A549 (cell line): ENCODE results near the gene LAPTM5. TPM values are rescaled to one million over a fixed set of nuclear protein-coding genes. Genes with fewer than 3 reads are reported as not detected.

ENCODE experiments used
- ATAC-seq, 2 experiments: fragments of 200-7000 bp in 1 of 2; fragments of >200 bp in 1 of 2; cut with Nextera tagmentation in 1 of 2; cut with Tn5 transposase in 1 of 2; 3 replicates each; pipeline versions ENCODE4 v1.8.0 to v1.9.1; 2018 to 2020; ENCODE audit warnings: mild to moderate bottlenecking in 1 of 2, moderate library complexity in 1 of 2
- CTCF ChIA-PET: fragments of 300-600 bp; sonication (Branson Sonifier 250); formaldehyde crosslinking; extraction: SDS; loops from one replicate; lab custom pipeline; 2021; ENCODE audit warnings: antibody characterized with exemption, inconsistent platforms; lab: Yijun Ruan, JAX
- POLR2A ChIA-PET: fragments of 350-600 bp; formaldehyde crosslinking; extraction: SDS; loops from one replicate; lab custom pipeline; 2021; ENCODE audit warnings: antibody characterized with exemption, inconsistent platforms; lab: Yijun Ruan, JAX
- DNase-seq, 2 experiments: peaks; one replicate each; pipeline versions ENCODE4 v3.0.0 to v3.0.0-alpha.2; 2011 to 2016; ENCODE audit warnings: low read depth in 1 of 2, low spot score in 1 of 2
- FAIRE-seq: peaks from 2 replicates; lab custom pipeline; 2011; peaks lifted over from hg19 to GRCh38; lab: Jason Lieb, UNC
- H3K27ac ChIP-seq, 2 experiments: fragments of >200 bp; sonication (Bioruptor Twin); formaldehyde crosslinking; 3 replicates each; pipeline ENCODE4 v1.5.1; 2016 to 2017
- H3K4me1 ChIP-seq: fragments of >200 bp; sonication (Bioruptor Twin); formaldehyde crosslinking; 3 replicates; pipeline ENCODE4 v1.6.1; 2016
- H3K4me2 ChIP-seq: fragments of >200 bp; sonication (Bioruptor Twin); formaldehyde crosslinking; 3 replicates; pipeline ENCODE4 v1.6.1; 2016
- H3K4me3 ChIP-seq: fragments of >200 bp; sonication (Bioruptor Twin); formaldehyde crosslinking; 3 replicates; pipeline ENCODE4 v1.5.1; 2016
- H3K9me3 ChIP-seq: fragments of >200 bp; sonication (Bioruptor Twin); formaldehyde crosslinking; 3 replicates; pipeline ENCODE4 v1.6.1; 2016
- ATOH8 ChIP-seq: fragments of 250-450 bp; sonication (Bioruptor Pico); IDR thresholded peaks from 2 replicates; pipeline ENCODE4 v1.5.0; 2020; ENCODE audit warnings: low read depth, mild to moderate bottlenecking, moderate library complexity
- CBX8 ChIP-seq: fragments of 200-600 bp; sonication (generic); IDR thresholded peaks from 2 replicates; pipeline ENCODE4 v1.6.1; 2016
- CHD2 ChIP-seq: fragments of 150-350 bp; IDR thresholded peaks from 2 replicates; pipeline ENCODE4 v1.6.1; 2014; ENCODE audit warnings: low read length; ENCODE audit not compliant: partially characterized antibody
- CHD4 ChIP-seq: fragments of 200-600 bp; sonication (generic); IDR thresholded peaks from 2 replicates; pipeline ENCODE4 v1.6.1; 2016; ENCODE audit warnings: antibody characterized with exemption, mild to moderate bottlenecking, borderline replicate concordance
- EHMT2 ChIP-seq: fragments of 200-600 bp; sonication (generic); IDR thresholded peaks from 2 replicates; pipeline ENCODE4 v1.6.1; 2016; ENCODE audit warnings: antibody characterized with exemption, low read depth, mild to moderate bottlenecking, moderate library complexity
- ELK1 ChIP-seq: fragments of 150-350 bp; IDR thresholded peaks from 2 replicates; pipeline ENCODE4 v1.6.1; 2014; ENCODE audit warnings: low read depth, mild to moderate bottlenecking, low read length
- ESRRA ChIP-seq: fragments of 150-350 bp; IDR thresholded peaks from 2 replicates; pipeline ENCODE4 v1.6.1; 2014; ENCODE audit warnings: mild to moderate bottlenecking, low read length, borderline replicate concordance
- HEYL ChIP-seq: fragments of 250-450 bp; sonication (Bioruptor Pico); IDR thresholded peaks from 2 replicates; pipeline ENCODE4 v1.8.0; 2021; ENCODE audit warnings: mild to moderate bottlenecking, moderate library complexity
- HOXA7 ChIP-seq: fragments of 250-450 bp; sonication (Bioruptor Pico); IDR thresholded peaks from 2 replicates; pipeline ENCODE4 v1.5.0; 2020; ENCODE audit warnings: mild to moderate bottlenecking, moderate library complexity
- HOXB13 ChIP-seq: fragments of 250-450 bp; sonication (Bioruptor Pico); IDR thresholded peaks from 2 replicates; pipeline ENCODE4 v1.5.0; 2020; ENCODE audit warnings: low read depth, mild to moderate bottlenecking, moderate library complexity
- JUN ChIP-seq, 2 experiments: fragments of >200 bp; sonication (Bioruptor Twin); formaldehyde crosslinking; IDR thresholded peaks; 2 replicates in 1 of 2; 3 replicates in 1 of 2; pipeline ENCODE4 v1.6.1; 2016 to 2017
- KDM5A ChIP-seq: fragments of 200-600 bp; sonication (generic); IDR thresholded peaks from 2 replicates; pipeline ENCODE4 v1.6.1; 2016; ENCODE audit warnings: antibody characterized with exemption, mild to moderate bottlenecking
- MAFK ChIP-seq: fragments of 450-650 bp; IDR thresholded peaks from 2 replicates; pipeline ENCODE4 v1.6.1; 2014; ENCODE audit not compliant: partially characterized antibody
- MAZ ChIP-seq: fragments of 150-350 bp; IDR thresholded peaks from 2 replicates; pipeline ENCODE4 v1.6.1; 2014; ENCODE audit warnings: antibody characterized with exemption, low read depth, low read length, borderline replicate concordance
- MYC ChIP-seq: IDR thresholded peaks from 2 replicates; pipeline ENCODE4 v1.6.1; 2012; ENCODE audit warnings: mild to moderate bottlenecking, inconsistent platforms, low read length, improper control_type of control experiment, borderline replicate concordance
- NPAS2 ChIP-seq: fragments of 250-450 bp; sonication (Bioruptor Pico); IDR thresholded peaks from 2 replicates; pipeline ENCODE4 v1.8.0; 2022; ENCODE audit warnings: mild to moderate bottlenecking, moderate library complexity, borderline replicate concordance
- PBX3 ChIP-seq: IDR thresholded peaks from 2 replicates; pipeline ENCODE4 v1.6.1; 2012
- RARB ChIP-seq: fragments of 250-450 bp; sonication (Bioruptor Pico); IDR thresholded peaks from 2 replicates; pipeline ENCODE4 v1.8.0; 2021; ENCODE audit warnings: mild to moderate bottlenecking, moderate library complexity
- RCOR1 ChIP-seq: fragments of 150-350 bp; IDR thresholded peaks from 2 replicates; pipeline ENCODE4 v1.6.1; 2014; ENCODE audit warnings: antibody characterized with exemption, low read length, low read depth
- REST ChIP-seq: fragments of 200-600 bp; sonication (generic); IDR thresholded peaks from 2 replicates; pipeline ENCODE4 v1.6.1; 2016; ENCODE audit warnings: antibody characterized with exemption, mild to moderate bottlenecking, moderate library complexity
- RFX5 ChIP-seq: fragments of 450-650 bp; IDR thresholded peaks from 2 replicates; pipeline ENCODE4 v1.7.1; 2014; ENCODE audit warnings: antibody characterized with exemption, mild to moderate bottlenecking, moderate library complexity
- RNF2 ChIP-seq: fragments of 200-600 bp; sonication (generic); IDR thresholded peaks from 2 replicates; pipeline ENCODE4 v1.6.1; 2016; ENCODE audit warnings: low read depth, mild to moderate bottlenecking, antibody characterized with exemption, moderate library complexity, borderline replicate concordance
- SMC3 ChIP-seq: fragments of >200 bp; sonication (Bioruptor Twin); formaldehyde crosslinking; IDR thresholded peaks from 3 replicates; pipeline ENCODE4 v1.6.1; 2018; ENCODE audit warnings: inconsistent platforms
- SREBF2 ChIP-seq: fragments of 450-650 bp; IDR thresholded peaks from 2 replicates; pipeline ENCODE4 v1.6.1; 2014; ENCODE audit warnings: mild to moderate bottlenecking, moderate library complexity
- TP53 ChIP-seq: fragments of 250-450 bp; sonication (Bioruptor Pico); IDR thresholded peaks from 2 replicates; pipeline ENCODE4 v1.5.0; 2021; ENCODE audit warnings: mild to moderate bottlenecking, moderate library complexity
- USF2 ChIP-seq: fragments of 450-650 bp; IDR thresholded peaks from 2 replicates; pipeline ENCODE4 v1.6.1; 2014; ENCODE audit warnings: antibody characterized with exemption
- ZNF302 ChIP-seq: fragments of 250-450 bp; sonication (Bioruptor Pico); IDR thresholded peaks from 2 replicates; pipeline ENCODE4 v1.9.0; 2021; ENCODE audit warnings: inconsistent platforms, mild to moderate bottlenecking, moderate library complexity
- ZSCAN20 ChIP-seq: fragments of 250-450 bp; sonication (Bioruptor Pico); IDR thresholded peaks from 2 replicates; pipeline ENCODE4 v1.8.0; 2022; ENCODE audit warnings: mild to moderate bottlenecking, moderate library complexity
- WGBS: methylation state at CpG from one replicate; pipeline ENCODE4 v1.1.6; 2017; ENCODE audit errors: missing lambda C conversion rate; 5-methylcytosine and 5-hydroxymethylcytosine counted together
- polyA plus RNA-seq, 4 experiments: library from polyadenylated mRNA; depleted of rRNA in 3 of 4; stranded (reverse); fragments of >200 nt; fragmentation: RNase III in 1 of 4; extraction: RNeasy Plus Mini Kit Qiagen cat#74134 plus additional on column Dnase treatment in 1 of 4; gene quantifications; 2 replicates in 3 of 4; 3 replicates in 1 of 4; pipeline ENCODE4 v1.2.3, GENCODE V29; 2011 to 2017

LAPTM5 gene
- polyA plus RNA-seq, 2 of the 4 experiments (the other 2 are of a cell fraction), result 0.06 to 0.22 TPM

GRCh38 chr1:30713311-30713710, 44.3 kb downstream of the LAPTM5 start:
- Histone ChIP-seq H3K4me3 (no peak overlapping the region), H3K4me1 (no peaks in the 10 kb centered on the region), H3K27ac (no peak overlapping the region), H3K4me2 (no peak overlapping the region), H3K9me3 (0 out of 3 replicates have a peak, but pooled peaks cover 2% of the 10 kb centered on the region)
- TF ChIP-seq SREBF2, result no peak
- no peak for TF ChIP-seq ZNF302
- no peak for TF ChIP-seq USF2
- ChIA-PET CTCF (interaction anchor here (0.8 kb wide), 1 partner anchor 34 kb away, joined by 3 read pairs; no protein-coding TSS in a partner anchor), POLR2A (no interaction called here)
- FAIRE-seq, result no peak
- no peak for DNase-seq
- no peak for ATAC-seq
- 54% methylated on average over 7 of the region's 12 CpGs for WGBS

- Histone ChIP-seq H3K9me3 (0 out of 3 replicates have a peak, but pooled peaks cover 2% of the 10 kb centered on the region), H3K4me2 (no peak overlapping the region)
- no peak for ATAC-seq
- TF ChIP-seq ZNF302, result no peak
- TF ChIP-seq MAZ, result no peak
- TF ChIP-seq RCOR1, result no peak
- TF ChIP-seq MAFK, result no peak
- no peak for TF ChIP-seq CHD4
- TF ChIP-seq CBX8, result no peak
- TF ChIP-seq ELK1, result no peak
- no peak for TF ChIP-seq SMC3
- no peak for TF ChIP-seq RFX5
- no peak for TF ChIP-seq HEYL
- no peak for TF ChIP-seq EHMT2
- no peak for TF ChIP-seq MYC
- no peak for TF ChIP-seq TP53 (CRISPR knock-in tag)
- no peak for TF ChIP-seq ATOH8 (CRISPR knock-in tag)
- TF ChIP-seq PBX3, result no peak
- TF ChIP-seq ESRRA, result no peak
- TF ChIP-seq RNF2, result no peak
- no peak for TF ChIP-seq RARB (CRISPR knock-in tag)
- TF ChIP-seq ZSCAN20 (CRISPR knock-in tag), result no peak
- TF ChIP-seq, all 56 proteins: peak for 0
- Histone ChIP-seq H3K4me3 (no peak overlapping the region), H3K27ac (no peak overlapping the region), H3K4me1 (0 out of 3 replicates have a peak, but pooled peaks cover 3% of the 10 kb centered on the region)
- DNase-seq (no peak), FAIRE-seq (no peak)
- ChIA-PET POLR2A (no interaction called here), CTCF (interaction anchor here (0.8 kb wide), 1 partner anchor 33 kb away, joined by 3 read pairs; no protein-coding TSS in a partner anchor)
- WGBS, result 71% methylated on average over 6 of the region's 6 CpGs
Measured at GRCh38 chr1:30712583-30712982, 45.0 kb downstream of the LAPTM5 start.

GRCh38 chr1:30710407-30710806, 47.2 kb downstream of the LAPTM5 start:
- H3K4me3 ChIP-seq, result no peak overlapping the region
- WGBS, result 43% methylated on average over 2 of the region's 2 CpGs
- TF ChIP-seq REST, result no peak
- TF ChIP-seq NPAS2 (CRISPR knock-in tag), result no peak
- no peak for TF ChIP-seq HEYL
- TF ChIP-seq SMC3, result no peak
- no peak for TF ChIP-seq KDM5A
- no peak for TF ChIP-seq HOXA7 (CRISPR knock-in tag)
- TF ChIP-seq RCOR1, result no peak
- TF ChIP-seq JUN (IDR thresholded peaks at IDR 0.05), result no peak
- no peak for TF ChIP-seq RARB (CRISPR knock-in tag)
- no peak for TF ChIP-seq HOXB13 (CRISPR knock-in tag)
- TF ChIP-seq SREBF2, result no peak
- no peak for TF ChIP-seq ZSCAN20 (CRISPR knock-in tag)
- TF ChIP-seq MAZ, result no peak
- TF ChIP-seq CHD2, result no peak

More at GRCh38 chr1:30710407-30710806, 47.2 kb downstream of the LAPTM5 start:
- ChIA-PET POLR2A (no interaction called here), CTCF (no interaction called here)
- no peak overlapping the region for H3K27ac ChIP-seq
- H3K9me3 ChIP-seq, result no peaks in the 10 kb centered on the region
- no peak for ATAC-seq
- H3K4me2 ChIP-seq, result no peak overlapping the region
- no peak for FAIRE-seq
- no peak for DNase-seq
- H3K4me1 ChIP-seq, result 0 out of 3 replicates have a peak, but pooled peaks cover 3% of the 10 kb centered on the region
